Loucy (cell line): ENCODE results near the gene TIMM22.
"Not testable (repeated sequence)": the region's sequence is repeated elsewhere in the genome, so short reads cannot be mapped to it uniquely, and the experiment has no call there.

Source experiments
- H2AFZ ChIP-seq: fragments of 200-600 bp; sonication (generic); 2 replicates; pipeline ENCODE4 v1.6.0; 2016; ENCODE audit warnings: antibody characterized with exemption, mild to moderate bottlenecking, low read length, moderate library complexity
- H3F3A ChIP-seq: fragments of 200-600 bp; 2 replicates; pipeline ENCODE4 v1.6.0; 2016; ENCODE audit warnings: antibody characterized with exemption, low read depth, mild to moderate bottlenecking
- H3K27me3 ChIP-seq: fragments of 200-600 bp; sonication (generic); 2 replicates; pipeline ENCODE4 v1.6.1; 2014; ENCODE audit warnings: low read length, mild to moderate bottlenecking; ENCODE audit not compliant: insufficient read depth, poor library complexity, severe bottlenecking
- H3K36me3 ChIP-seq: fragments of 200-600 bp; sonication (generic); 2 replicates; pipeline ENCODE4 v1.6.1; 2016; ENCODE audit warnings: low read length; ENCODE audit not compliant: insufficient read depth
- H3K4me1 ChIP-seq: fragments of 200-600 bp; sonication (generic); 2 replicates; pipeline ENCODE4 v1.5.1; 2014; ENCODE audit warnings: low read length, mild to moderate bottlenecking; ENCODE audit not compliant: insufficient read depth, poor library complexity, severe bottlenecking
- H3K4me2 ChIP-seq: fragments of 200-600 bp; sonication (generic); 2 replicates; pipeline ENCODE4 v1.6.0; 2014; ENCODE audit warnings: antibody characterized with exemption, low read length, low read depth, mild to moderate bottlenecking; ENCODE audit not compliant: poor library complexity, severe bottlenecking
- H3K4me3 ChIP-seq: fragments of 200-600 bp; sonication (generic); 2 replicates; pipeline ENCODE4 v1.5.1; 2014; ENCODE audit warnings: low read length, mild to moderate bottlenecking, mixed read lengths; ENCODE audit not compliant: poor library complexity, severe bottlenecking
- H3K79me2 ChIP-seq: fragments of 200-600 bp; sonication (generic); 2 replicates; pipeline ENCODE4 v1.6.1; 2014; ENCODE audit warnings: low read length; ENCODE audit not compliant: insufficient read depth
- H3K9ac ChIP-seq: fragments of 200-600 bp; sonication (generic); 2 replicates; pipeline ENCODE4 v1.6.0; 2014; ENCODE audit warnings: mild to moderate bottlenecking, low read depth, low read length, moderate library complexity; ENCODE audit not compliant: poor library complexity, severe bottlenecking
- H3K9me2 ChIP-seq: fragments of 200-600 bp; sonication (generic); replicated peaks from 2 replicates; pipeline ENCODE4 v1.6.1; 2016; ENCODE audit warnings: low read depth, low read length, mixed read lengths
- H3K9me3 ChIP-seq: fragments of 200-600 bp; sonication (generic); 2 replicates; pipeline ENCODE4 v1.6.1; 2014; ENCODE audit warnings: mild to moderate bottlenecking, antibody characterized with exemption, low read length, low read depth; ENCODE audit not compliant: insufficient read depth
- H4K20me1 ChIP-seq: fragments of 200-600 bp; sonication (generic); 2 replicates; pipeline ENCODE4 v1.6.0; 2014; ENCODE audit warnings: antibody characterized with exemption, low read length, mild to moderate bottlenecking; ENCODE audit not compliant: insufficient read depth, poor library complexity, severe bottlenecking
- CTCF ChIP-seq: fragments of 200-600 bp; sonication (generic); conservative IDR thresholded peaks from 2 replicates; pipeline ENCODE4 v1.5.1; 2014; ENCODE audit warnings: mild to moderate bottlenecking, antibody characterized with exemption, low read length
- EZH2phosphoT487 ChIP-seq: fragments of 200-600 bp; IDR thresholded peaks from 2 replicates; pipeline ENCODE4 v1.6.1; 2018; ENCODE audit warnings: antibody characterized with exemption, mild to moderate bottlenecking, moderate library complexity, borderline replicate concordance

The TIMM22 gene

GRCh38 chr17:988561-988960, 8.4 kb upstream of the TIMM22 start:
- no peaks in the 10 kb centered on the region for H3K36me3 ChIP-seq
- H3K9ac ChIP-seq, result no peak overlapping the region
- no peaks in the 10 kb centered on the region for H4K20me1 ChIP-seq
- H3K79me2 ChIP-seq, result no peaks in the 10 kb centered on the region
- no peak overlapping the region for H2AFZ ChIP-seq
- TF ChIP-seq CTCF (no peak), EZH2phosphoT487 (no peak)
- H3K4me2 ChIP-seq, result no peak overlapping the region
- H3K9me3 ChIP-seq, result peaks cover 7% of the 10 kb centered on the region; the same call in 1 of the 2 replicates
- H3K9me2 ChIP-seq, result no peaks in the 10 kb centered on the region
- no peaks in the 10 kb centered on the region for H3F3A ChIP-seq
- H3K27me3 ChIP-seq, result no peaks in the 10 kb centered on the region
- no peak overlapping the region for H3K4me3 ChIP-seq
- no peaks in the 10 kb centered on the region for H3K4me1 ChIP-seq

GRCh38 chr17:992933-993332, 4.0 kb upstream of the TIMM22 start:
- Histone ChIP-seq H3K79me2 (peaks cover 8% of the 10 kb centered on the region), H4K20me1 (no peaks in the 10 kb centered on the region), H3K4me1 (peaks cover 2% of the 10 kb centered on the region), H2AFZ (no peak overlapping the region), H3K27me3 (no peaks in the 10 kb centered on the region), H3K9me2 (no peaks in the 10 kb centered on the region), H3K4me3 (no peak overlapping the region), H3K9ac (no peak overlapping the region), H3K36me3 (no peaks in the 10 kb centered on the region), H3K9me3 (peaks cover 13% of the 10 kb centered on the region; the same call in 1 of the 2 replicates), H3F3A (no peaks in the 10 kb centered on the region), H3K4me2 (no peak overlapping the region)
- TF ChIP-seq EZH2phosphoT487 (no peak), CTCF (no peak)

- not testable (repeated sequence) for H3K9ac ChIP-seq, H2AFZ ChIP-seq, H3K9me3 ChIP-seq, H3K4me3 ChIP-seq, H3K36me3 ChIP-seq, H3K4me2 ChIP-seq, H3K9me2 ChIP-seq, H4K20me1 ChIP-seq, H3F3A ChIP-seq, H3K27me3 ChIP-seq
- Histone ChIP-seq H3K4me1 (peaks cover 13% of the 10 kb centered on the region), H3K79me2 (peaks cover 13% of the 10 kb centered on the region)
These were observed 1.6 kb upstream of the TIMM22 start for GRCh38 chr17:995324-995723.

GRCh38 chr17:998111-998510, 1.2 kb downstream of the TIMM22 start:
- Histone ChIP-seq H3K4me3 (peak overlapping the region; percentile 90), H3K4me2 (peak overlapping the region; percentile 97), H3K9me3 (peaks cover 5% of the 10 kb centered on the region; the same call in 1 of the 2 replicates), H3K9ac (peak overlapping the region; percentile 84), H3K9me2 (no peaks in the 10 kb centered on the region), H3K36me3 (peaks cover 15% of the 10 kb centered on the region; the same call in 1 of the 2 replicates), H3K4me1 (peaks cover 13% of the 10 kb centered on the region), H3K27me3 (no peaks in the 10 kb centered on the region), H3K79me2 (peaks cover 13% of the 10 kb centered on the region), H2AFZ (no peak overlapping the region), H4K20me1 (peaks cover 3% of the 10 kb centered on the region), H3F3A (no peaks in the 10 kb centered on the region)
- TF ChIP-seq CTCF, result no peak
- TF ChIP-seq EZH2phosphoT487, result no peak
